Panc1 (cell line): Measurements from ENCODE around the gene PTDSS2. TPM values are rescaled to one million over a fixed set of nuclear protein-coding genes. Genes with fewer than 3 reads are reported as not detected.
A peak's percentile ranks its signal among the peaks of the same experiment; 100 is the strongest.

ENCODE experiments used
- ATAC-seq: fragments of 200-7000 bp; cut with Tn5 transposase; 2 replicates; pipeline ENCODE4 v1.9.1; 2020; ENCODE audit warnings: mild to moderate bottlenecking, moderate library complexity
- BruUV-seq: library from RNA; stranded (reverse); fragments of 400-500 nt; replicated peaks from 2 replicates; lab custom pipeline; 2021; lab: Mats Ljungman, UMichigan
- CTCF ChIA-PET: fragments of 300-600 bp; sonication (Branson Sonifier 250); formaldehyde crosslinking; loops from one replicate; lab custom pipeline; 2022; ENCODE audit warnings: antibody characterized with exemption; lab: Charles Lee
- POLR2A ChIA-PET: fragments of 300-600 bp; sonication (Branson Sonifier 250); formaldehyde crosslinking; loops from one replicate; lab custom pipeline; 2022; ENCODE audit warnings: antibody characterized with exemption; lab: Charles Lee
- DNase-seq: peaks from one replicate; pipeline ENCODE4 v3.0.0-alpha.2; 2010; ENCODE audit warnings: low read depth, low spot score
- H3K27ac ChIP-seq: 2 replicates; pipeline ENCODE4 v1.5.1; 2011; ENCODE audit warnings: mild to moderate bottlenecking, low read length, inconsistent platforms
- H3K27me3 ChIP-seq: fragments of 200-500 bp; sonication (Bioruptor generic); 2 replicates; pipeline ENCODE4 v1.6.0; 2014; ENCODE audit warnings: low read length, inconsistent platforms; ENCODE audit not compliant: control insufficient read depth, insufficient read depth
- H3K36me3 ChIP-seq: fragments of 200-500 bp; sonication (Bioruptor generic); 2 replicates; pipeline ENCODE4 v1.5.1; 2014; ENCODE audit warnings: inconsistent platforms, mild to moderate bottlenecking, low read length, moderate library complexity; ENCODE audit not compliant: control insufficient read depth, insufficient read depth
- H3K4me1 ChIP-seq: 2 replicates; pipeline ENCODE4 v1.5.1; 2011; ENCODE audit warnings: inconsistent platforms, mild to moderate bottlenecking, low read length, moderate library complexity; ENCODE audit not compliant: control insufficient read depth, insufficient read depth
- H3K4me3 ChIP-seq, 2 experiments: 2 replicates each; pipeline ENCODE4 v1.5.1; 2011 to 2012; ENCODE audit warnings: low read depth in 2 of 2, low read length in 2 of 2, mild to moderate bottlenecking in 2 of 2, inconsistent platforms in 1 of 2, moderate library complexity in 1 of 2
- H3K9me3 ChIP-seq: fragments of 200-500 bp; sonication (Bioruptor generic); 2 replicates; pipeline ENCODE4 v1.5.1; 2014; ENCODE audit warnings: low read depth, mild to moderate bottlenecking, inconsistent platforms, low read length, moderate library complexity; ENCODE audit not compliant: control insufficient read depth, insufficient read depth
- POLR2AphosphoS5 ChIP-seq: IDR thresholded peaks from 2 replicates; pipeline ENCODE4 v1.6.1; 2012; ENCODE audit warnings: mild to moderate bottlenecking, low read depth, low read length, moderate library complexity
- SIN3A ChIP-seq: IDR thresholded peaks from 2 replicates; pipeline ENCODE4 v1.6.1; 2012; ENCODE audit warnings: low read depth, mild to moderate bottlenecking, low read length, moderate library complexity, borderline replicate concordance; ENCODE audit not compliant: insufficient read depth
- TCF7L2 ChIP-seq: IDR thresholded peaks from 2 replicates; pipeline ENCODE4 v1.6.1; 2011; ENCODE audit warnings: mild to moderate bottlenecking, low read depth, low read length, inconsistent platforms
- in situ Hi-C: cut with HindIII; loops from 2 replicates; pipeline ENCODE4 v1.10.0; 2016; ENCODE audit warnings: low sequenced_read_pairs, low pct_unique_long_range_greater_than_20kb
- intact Hi-C: fragments of 100-400 bp; cut with micrococcal nuclease; formaldehyde crosslinking; loops from one replicate; pipeline ENCODE4 v1.10.0; 2022; ENCODE audit not compliant: unreplicated experiment
- total RNA-seq: library from RNA; stranded (reverse); gene quantifications from one replicate; pipeline ENCODE4 v1.2.1, GENCODE V29; 2021; ENCODE audit not compliant: unreplicated experiment
- TF ChIP-seq, protein P1 (sequence below): fragments of 450-650 bp; IDR thresholded peaks from 2 replicates; pipeline ENCODE4 v1.5.1; 2017; ENCODE audit warnings: mild to moderate bottlenecking
- TF ChIP-seq, protein P2 (sequence below), 2 experiments: IDR thresholded peaks; 2 replicates each; pipeline ENCODE4 v1.6.1; 2011 to 2012; ENCODE audit warnings: low read depth in 2 of 2, control low read depth in 1 of 2, low read length in 1 of 2, mild to moderate bottlenecking in 1 of 2, moderate library complexity in 1 of 2; ENCODE audit not compliant: insufficient read depth in 1 of 2

PTDSS2 gene
- total RNA-seq, 1 experiment from 2014 or later, result 103 TPM

DNA sequence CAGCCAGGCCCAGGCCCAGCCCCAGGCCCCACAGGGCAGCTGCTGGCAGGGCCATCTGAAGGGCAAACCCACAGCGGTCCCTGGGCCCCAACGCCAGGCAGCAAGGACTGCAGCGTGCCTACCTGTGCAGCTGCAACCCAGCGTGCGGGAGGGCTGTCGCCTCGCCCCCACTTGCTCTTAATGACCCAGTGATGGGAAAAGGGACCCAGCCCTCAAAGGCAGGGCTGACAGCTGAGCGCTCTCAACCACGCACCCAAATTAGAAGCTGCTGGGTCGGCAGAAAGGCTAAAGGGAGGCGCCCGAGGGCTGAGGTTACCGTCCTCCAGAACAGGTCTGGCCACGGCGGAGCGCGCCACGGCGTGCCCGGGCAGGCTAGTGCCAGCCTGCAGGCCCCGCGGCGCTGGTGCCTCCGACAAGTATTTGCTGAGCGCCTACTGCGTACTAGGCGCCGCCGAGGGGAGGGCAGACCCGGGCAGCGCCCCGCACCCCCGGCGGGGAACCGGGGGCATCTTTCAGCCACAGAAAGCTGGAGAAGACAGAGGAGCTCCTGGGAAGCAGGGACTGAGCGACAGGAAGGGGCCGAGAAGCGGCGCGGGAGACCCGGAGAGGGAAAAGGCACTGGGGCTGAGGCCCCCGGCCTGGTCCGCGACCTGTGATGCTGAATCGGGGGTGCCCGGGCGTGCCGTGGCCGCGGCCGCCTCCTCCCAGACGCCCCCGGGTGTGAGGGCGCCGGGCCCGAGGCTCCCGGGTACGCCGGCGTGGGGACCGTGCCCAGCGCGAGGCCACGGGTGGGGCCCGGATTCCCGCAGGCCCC lies 84.5 kb downstream of the PTDSS2 start:
- Histone ChIP-seq H3K4me1 (peaks cover 29% of the 10 kb centered on the region), H3K27ac (peak overlapping the region; percentile 73), H3K9me3 (no peaks in the 10 kb centered on the region), H3K4me3 (peak overlapping the region; percentile 69 to 90), H3K27me3 (no peaks in the 10 kb centered on the region), H3K36me3 (peaks cover 3% of the 10 kb centered on the region; the same call in 1 of the 2 replicates)
- TF ChIP-seq, protein P1, sequence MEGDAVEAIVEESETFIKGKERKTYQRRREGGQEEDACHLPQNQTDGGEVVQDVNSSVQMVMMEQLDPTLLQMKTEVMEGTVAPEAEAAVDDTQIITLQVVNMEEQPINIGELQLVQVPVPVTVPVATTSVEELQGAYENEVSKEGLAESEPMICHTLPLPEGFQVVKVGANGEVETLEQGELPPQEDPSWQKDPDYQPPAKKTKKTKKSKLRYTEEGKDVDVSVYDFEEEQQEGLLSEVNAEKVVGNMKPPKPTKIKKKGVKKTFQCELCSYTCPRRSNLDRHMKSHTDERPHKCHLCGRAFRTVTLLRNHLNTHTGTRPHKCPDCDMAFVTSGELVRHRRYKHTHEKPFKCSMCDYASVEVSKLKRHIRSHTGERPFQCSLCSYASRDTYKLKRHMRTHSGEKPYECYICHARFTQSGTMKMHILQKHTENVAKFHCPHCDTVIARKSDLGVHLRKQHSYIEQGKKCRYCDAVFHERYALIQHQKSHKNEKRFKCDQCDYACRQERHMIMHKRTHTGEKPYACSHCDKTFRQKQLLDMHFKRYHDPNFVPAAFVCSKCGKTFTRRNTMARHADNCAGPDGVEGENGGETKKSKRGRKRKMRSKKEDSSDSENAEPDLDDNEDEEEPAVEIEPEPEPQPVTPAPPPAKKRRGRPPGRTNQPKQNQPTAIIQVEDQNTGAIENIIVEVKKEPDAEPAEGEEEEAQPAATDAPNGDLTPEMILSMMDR, result no peak
- TF ChIP-seq, protein P2, sequence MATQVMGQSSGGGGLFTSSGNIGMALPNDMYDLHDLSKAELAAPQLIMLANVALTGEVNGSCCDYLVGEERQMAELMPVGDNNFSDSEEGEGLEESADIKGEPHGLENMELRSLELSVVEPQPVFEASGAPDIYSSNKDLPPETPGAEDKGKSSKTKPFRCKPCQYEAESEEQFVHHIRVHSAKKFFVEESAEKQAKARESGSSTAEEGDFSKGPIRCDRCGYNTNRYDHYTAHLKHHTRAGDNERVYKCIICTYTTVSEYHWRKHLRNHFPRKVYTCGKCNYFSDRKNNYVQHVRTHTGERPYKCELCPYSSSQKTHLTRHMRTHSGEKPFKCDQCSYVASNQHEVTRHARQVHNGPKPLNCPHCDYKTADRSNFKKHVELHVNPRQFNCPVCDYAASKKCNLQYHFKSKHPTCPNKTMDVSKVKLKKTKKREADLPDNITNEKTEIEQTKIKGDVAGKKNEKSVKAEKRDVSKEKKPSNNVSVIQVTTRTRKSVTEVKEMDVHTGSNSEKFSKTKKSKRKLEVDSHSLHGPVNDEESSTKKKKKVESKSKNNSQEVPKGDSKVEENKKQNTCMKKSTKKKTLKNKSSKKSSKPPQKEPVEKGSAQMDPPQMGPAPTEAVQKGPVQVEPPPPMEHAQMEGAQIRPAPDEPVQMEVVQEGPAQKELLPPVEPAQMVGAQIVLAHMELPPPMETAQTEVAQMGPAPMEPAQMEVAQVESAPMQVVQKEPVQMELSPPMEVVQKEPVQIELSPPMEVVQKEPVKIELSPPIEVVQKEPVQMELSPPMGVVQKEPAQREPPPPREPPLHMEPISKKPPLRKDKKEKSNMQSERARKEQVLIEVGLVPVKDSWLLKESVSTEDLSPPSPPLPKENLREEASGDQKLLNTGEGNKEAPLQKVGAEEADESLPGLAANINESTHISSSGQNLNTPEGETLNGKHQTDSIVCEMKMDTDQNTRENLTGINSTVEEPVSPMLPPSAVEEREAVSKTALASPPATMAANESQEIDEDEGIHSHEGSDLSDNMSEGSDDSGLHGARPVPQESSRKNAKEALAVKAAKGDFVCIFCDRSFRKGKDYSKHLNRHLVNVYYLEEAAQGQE (IDR thresholded peaks at IDR 0.05; ENCODE audit: insufficient read depth in 1 of 2, low read depth in 2 of 2, low read length in 1 of 2), result 0 out of 4 replicates have a peak, but pooled peaks of 1 of the 2 experiments have one; percentile 43
- peak; percentile 30; the same call in 1 of the 2 replicates for TF ChIP-seq SIN3A
- TF ChIP-seq TCF7L2, result no peak
- BruUV-seq, result no TSS peak
- ChIA-PET POLR2A (interaction anchor here (0.5 to 1.0 kb wide), 2 partner anchors 15 to 209 kb away, joined by 3 to 8 read pairs; no protein-coding TSS in a partner anchor), CTCF (interaction anchor here (0.6 kb wide), 1 partner anchor 16 kb away, joined by 3 read pairs; no protein-coding TSS in a partner anchor)
- ATAC-seq (peak; percentile 4), DNase-seq (no peak)
- intact Hi-C loops, result no loop called here
- in situ Hi-C loops, result no loop called here

DNA sequence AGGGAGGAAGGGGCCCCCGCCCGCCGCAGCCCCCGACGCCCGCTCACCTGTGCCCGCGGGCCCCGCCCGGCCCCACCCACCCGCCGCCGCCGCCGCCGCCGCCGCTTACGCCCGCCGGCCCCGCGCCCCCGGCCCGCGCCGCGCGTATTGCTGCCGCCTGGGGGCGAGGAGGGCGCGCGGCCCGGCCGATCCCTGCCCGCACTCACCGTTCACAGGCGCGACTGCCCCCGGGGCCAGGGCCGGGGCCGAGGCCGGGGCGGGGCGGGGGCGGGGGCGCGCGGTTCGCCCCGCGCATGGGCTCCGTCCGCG lies 85.1 kb downstream of the PTDSS2 start:
- Histone ChIP-seq H3K27me3 (no peaks in the 10 kb centered on the region), H3K27ac (no peak overlapping the region), H3K4me1 (peaks cover 34% of the 10 kb centered on the region), H3K4me3 (peak overlapping the region; percentile 69 to 90), H3K36me3 (peaks cover 3% of the 10 kb centered on the region; the same call in 1 of the 2 replicates), H3K9me3 (no peaks in the 10 kb centered on the region)
- ATAC-seq (peak; percentile 12), DNase-seq (no peak)
- intact Hi-C loops, result no loop called here
- no peak for TF ChIP-seq TCF7L2
- TF ChIP-seq, protein P2 (IDR thresholded peaks at IDR 0.05; ENCODE audit: insufficient read depth in 1 of 2, low read depth in 2 of 2, low read length in 1 of 2), result no peak
- no peak for TF ChIP-seq SIN3A
- TF ChIP-seq POLR2AphosphoS5, result no peak
- TF ChIP-seq, protein P1, result no peak
- in situ Hi-C loops, result no loop called here
- BruUV-seq, result no TSS peak
- POLR2A ChIA-PET, result interaction anchor here (1.0 kb wide), 1 partner anchor 16 kb away, joined by 3 read pairs; no protein-coding TSS in a partner anchor
- CTCF ChIA-PET, result no interaction called here
